Neural progenitor cell (in vitro differentiated cells): ENCODE data around the gene SPG11. TPM values are rescaled to one million over a fixed set of nuclear protein-coding genes. Genes with fewer than 3 reads are reported as not detected.

ENCODE experiments used
- DNase-seq: peaks from one replicate; pipeline ENCODE4 v3.0.0-alpha.2; 2016; ENCODE audit warnings: low spot score
- H2AFZ ChIP-seq: fragments of 200-600 bp; sonication (generic); replicated peaks from 2 replicates; pipeline ENCODE4 v1.6.1; 2016; ENCODE audit warnings: antibody characterized with exemption
- H3F3A ChIP-seq: fragments of 200-600 bp; sonication (generic); 2 replicates; pipeline ENCODE4 v1.6.1; 2016; ENCODE audit warnings: antibody characterized with exemption, low read depth
- H3K27ac ChIP-seq: fragments of 200-600 bp; sonication (generic); 2 replicates; pipeline ENCODE4 v1.5.1; 2016; ENCODE audit warnings: mild to moderate bottlenecking
- H3K27me3 ChIP-seq: fragments of 200-600 bp; sonication (generic); 2 replicates; pipeline ENCODE4 v1.6.1; 2016; ENCODE audit warnings: mild to moderate bottlenecking, moderate library complexity
- H3K36me3 ChIP-seq: fragments of 200-600 bp; sonication (generic); 2 replicates; pipeline ENCODE4 v1.5.1; 2016
- H3K4me1 ChIP-seq: fragments of 200-600 bp; sonication (generic); 2 replicates; pipeline ENCODE4 v1.6.1; 2016; ENCODE audit warnings: mixed run types
- H3K4me2 ChIP-seq: fragments of 200-600 bp; sonication (generic); 2 replicates; pipeline ENCODE4 v1.6.1; 2016
- H3K4me3 ChIP-seq: fragments of 200-600 bp; sonication (generic); 2 replicates; pipeline ENCODE4 v1.5.1; 2016
- H3K79me2 ChIP-seq: fragments of 200-600 bp; sonication (generic); 2 replicates; pipeline ENCODE4 v1.6.1; 2016; ENCODE audit warnings: low read depth
- H3K9ac ChIP-seq: fragments of 200-600 bp; sonication (generic); 2 replicates; pipeline ENCODE4 v1.6.1; 2016
- H3K9me3 ChIP-seq: fragments of 200-600 bp; sonication (generic); 2 replicates; pipeline ENCODE4 v1.5.1; 2016; ENCODE audit warnings: low read depth
- H4K20me1 ChIP-seq: fragments of 200-600 bp; sonication (generic); 2 replicates; pipeline ENCODE4 v1.6.1; 2016; ENCODE audit warnings: low read depth
- H3K27ac Mint-ChIP-seq: 3 replicates; pipeline ENCODE4 v1.8.0; 2021; ENCODE audit warnings: mixed read lengths
- H3K27me3 Mint-ChIP-seq: 2 replicates; pipeline ENCODE4 v1.8.0; 2022; ENCODE audit warnings: low read depth, mild to moderate bottlenecking, inconsistent platforms, moderate library complexity, mixed read lengths; ENCODE audit not compliant: insufficient read depth
- H3K36me3 Mint-ChIP-seq: 3 replicates; pipeline ENCODE4 v1.8.0; 2021; ENCODE audit warnings: mixed read lengths
- H3K4me1 Mint-ChIP-seq: 3 replicates; pipeline ENCODE4 v1.8.0; 2021; ENCODE audit warnings: mixed read lengths
- H3K4me3 Mint-ChIP-seq: 3 replicates; pipeline ENCODE4 v1.8.0; 2021; ENCODE audit warnings: mild to moderate bottlenecking, moderate library complexity, mixed read lengths
- H3K9me3 Mint-ChIP-seq: 3 replicates; pipeline ENCODE4 v1.8.0; 2020; ENCODE audit warnings: mixed read lengths
- EZH2 ChIP-seq: fragments of 200-600 bp; sonication (generic); IDR thresholded peaks from 2 replicates; pipeline ENCODE4 v1.6.1; 2017; ENCODE audit warnings: antibody characterized with exemption, mild to moderate bottlenecking, moderate library complexity
- EZH2phosphoT487 ChIP-seq: fragments of 200-600 bp; sonication (generic); IDR thresholded peaks from 2 replicates; pipeline ENCODE4 v1.6.1; 2017; ENCODE audit warnings: antibody characterized with exemption
- total RNA-seq: library from RNA; depleted of rRNA; stranded (reverse); fragments of >200 nt; gene quantifications from 2 replicates; pipeline ENCODE4 v1.2.3, GENCODE V29; 2015; ENCODE audit warnings: low replicate concordance
- TF ChIP-seq, protein P1 (sequence below): fragments of 200-600 bp; sonication (generic); IDR thresholded peaks from 2 replicates; pipeline ENCODE4 v1.5.1; 2017; ENCODE audit warnings: antibody characterized with exemption, mild to moderate bottlenecking

Gene SPG11
- total RNA-seq, 1 donor from 2014 or later: 65.9 TPM

DNA sequence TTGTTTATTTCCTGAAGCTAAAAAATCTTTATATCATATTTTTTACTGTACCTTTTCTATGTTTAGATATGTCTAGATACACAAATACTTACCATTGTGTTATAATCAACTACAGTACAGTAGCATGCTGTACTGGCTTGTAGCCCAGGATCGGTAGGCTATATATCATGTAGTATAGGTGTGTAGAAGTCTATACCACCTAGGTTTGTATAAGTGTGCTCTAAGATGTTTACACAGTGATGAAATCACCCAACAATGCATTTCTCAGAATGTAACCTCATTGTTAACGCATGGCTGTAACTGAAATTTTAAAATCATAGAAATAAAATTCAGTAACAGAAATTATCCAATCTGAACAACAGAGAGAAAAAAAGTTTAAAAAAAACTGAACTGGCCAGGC, 83.4 kb downstream of the SPG11 start:
- Mint-ChIP-seq H3K9me3 (no peaks in the 10 kb centered on the region), H3K4me1 (no peaks in the 10 kb centered on the region), H3K4me3 (no peak overlapping the region), H3K27ac (no peak overlapping the region), H3K36me3 (peaks cover 25% of the 10 kb centered on the region), H3K27me3 (no peaks in the 10 kb centered on the region)
- Histone ChIP-seq H3K9me3 (no peaks in the 10 kb centered on the region), H2AFZ (no peak overlapping the region), H3K4me1 (no peaks in the 10 kb centered on the region), H3K79me2 (no peaks in the 10 kb centered on the region), H3K36me3 (no peaks in the 10 kb centered on the region), H3K4me3 (no peak overlapping the region), H3F3A (no peaks in the 10 kb centered on the region), H3K27ac (no peak overlapping the region), H4K20me1 (no peaks in the 10 kb centered on the region), H3K9ac (no peak overlapping the region), H3K27me3 (no peaks in the 10 kb centered on the region), H3K4me2 (no peak overlapping the region)
- TF ChIP-seq EZH2phosphoT487 (no peak), EZH2 (no peak)
- TF ChIP-seq, protein P1, sequence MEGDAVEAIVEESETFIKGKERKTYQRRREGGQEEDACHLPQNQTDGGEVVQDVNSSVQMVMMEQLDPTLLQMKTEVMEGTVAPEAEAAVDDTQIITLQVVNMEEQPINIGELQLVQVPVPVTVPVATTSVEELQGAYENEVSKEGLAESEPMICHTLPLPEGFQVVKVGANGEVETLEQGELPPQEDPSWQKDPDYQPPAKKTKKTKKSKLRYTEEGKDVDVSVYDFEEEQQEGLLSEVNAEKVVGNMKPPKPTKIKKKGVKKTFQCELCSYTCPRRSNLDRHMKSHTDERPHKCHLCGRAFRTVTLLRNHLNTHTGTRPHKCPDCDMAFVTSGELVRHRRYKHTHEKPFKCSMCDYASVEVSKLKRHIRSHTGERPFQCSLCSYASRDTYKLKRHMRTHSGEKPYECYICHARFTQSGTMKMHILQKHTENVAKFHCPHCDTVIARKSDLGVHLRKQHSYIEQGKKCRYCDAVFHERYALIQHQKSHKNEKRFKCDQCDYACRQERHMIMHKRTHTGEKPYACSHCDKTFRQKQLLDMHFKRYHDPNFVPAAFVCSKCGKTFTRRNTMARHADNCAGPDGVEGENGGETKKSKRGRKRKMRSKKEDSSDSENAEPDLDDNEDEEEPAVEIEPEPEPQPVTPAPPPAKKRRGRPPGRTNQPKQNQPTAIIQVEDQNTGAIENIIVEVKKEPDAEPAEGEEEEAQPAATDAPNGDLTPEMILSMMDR: no peak
- DNase-seq: no peak

DNA sequence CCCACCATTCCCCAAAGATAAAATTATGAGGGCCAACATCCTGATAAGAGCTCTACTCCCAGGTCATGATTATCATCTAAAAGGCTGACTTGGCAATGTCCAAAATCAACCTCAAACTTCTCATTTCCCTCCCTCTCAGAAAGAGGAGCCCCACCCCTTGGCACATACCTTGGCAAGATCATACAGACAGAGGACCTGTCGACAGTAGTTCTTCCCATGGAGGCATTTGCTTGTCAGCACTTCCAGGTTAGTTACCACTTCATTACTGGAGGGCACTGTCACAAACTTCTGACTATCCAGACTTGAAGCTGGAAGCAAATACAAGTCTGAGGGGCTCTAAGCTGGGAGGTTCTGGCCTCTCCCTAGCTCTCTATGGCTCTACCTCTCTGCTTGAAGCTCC, 88.7 kb downstream of the SPG11 start:
- Mint-ChIP-seq H3K9me3 (no peaks in the 10 kb centered on the region), H3K4me1 (no peaks in the 10 kb centered on the region), H3K36me3 (peaks cover 15% of the 10 kb centered on the region), H3K4me3 (no peak overlapping the region), H3K27me3 (no peaks in the 10 kb centered on the region), H3K27ac (no peak overlapping the region)
- H3K27me3 ChIP-seq: no peaks in the 10 kb centered on the region
- no peaks in the 10 kb centered on the region for H3K36me3 ChIP-seq
- H3K79me2 ChIP-seq: no peaks in the 10 kb centered on the region
- TF ChIP-seq EZH2 (no peak), EZH2phosphoT487 (no peak)
- TF ChIP-seq, protein P1: no peak
- H3K9me3 ChIP-seq: no peaks in the 10 kb centered on the region
- no peak overlapping the region for H3K4me3 ChIP-seq
- no peaks in the 10 kb centered on the region for H3F3A ChIP-seq
- no peak overlapping the region for H3K27ac ChIP-seq
- DNase-seq: no peak
- no peaks in the 10 kb centered on the region for H4K20me1 ChIP-seq
- no peak overlapping the region for H2AFZ ChIP-seq
- H3K9ac ChIP-seq: no peak overlapping the region
- no peak overlapping the region for H3K4me2 ChIP-seq
- no peaks in the 10 kb centered on the region for H3K4me1 ChIP-seq

DNA sequence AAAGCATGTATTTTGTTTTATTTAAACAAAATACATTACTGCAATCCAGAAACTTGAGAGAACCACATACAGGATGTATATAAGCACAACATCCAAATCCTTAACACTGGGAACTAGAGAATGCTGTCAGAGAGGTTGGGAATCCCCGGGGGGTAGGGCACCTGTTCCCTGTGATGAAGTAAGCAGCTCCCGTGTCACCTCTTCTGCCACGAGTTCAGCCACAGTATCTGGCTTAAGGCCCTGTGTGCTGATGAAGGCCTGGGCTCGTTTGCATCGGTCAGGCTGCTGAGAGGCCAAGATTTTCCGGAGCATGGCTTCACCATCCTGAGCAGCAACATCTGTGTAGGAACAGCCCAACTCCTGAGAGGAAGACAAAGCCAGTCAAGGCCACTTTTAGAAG, 90.1 kb downstream of the SPG11 start:
- DNase-seq: no peak
- Mint-ChIP-seq H3K27me3 (no peaks in the 10 kb centered on the region), H3K4me1 (no peaks in the 10 kb centered on the region), H3K9me3 (no peaks in the 10 kb centered on the region), H3K36me3 (peaks cover 15% of the 10 kb centered on the region), H3K4me3 (no peak overlapping the region), H3K27ac (no peak overlapping the region)
- H3K79me2 ChIP-seq: no peaks in the 10 kb centered on the region
- no peak overlapping the region for H2AFZ ChIP-seq
- H3F3A ChIP-seq: no peaks in the 10 kb centered on the region
- H3K4me2 ChIP-seq: no peak overlapping the region
- no peaks in the 10 kb centered on the region for H3K27me3 ChIP-seq
- no peak for TF ChIP-seq EZH2phosphoT487
- TF ChIP-seq, protein P1: no peak
- TF ChIP-seq EZH2: no peak
- H3K36me3 ChIP-seq: no peaks in the 10 kb centered on the region
- H4K20me1 ChIP-seq: no peaks in the 10 kb centered on the region
- no peak overlapping the region for H3K9ac ChIP-seq
- no peak overlapping the region for H3K27ac ChIP-seq
- no peaks in the 10 kb centered on the region for H3K4me1 ChIP-seq
- H3K4me3 ChIP-seq: no peak overlapping the region
- H3K9me3 ChIP-seq: no peaks in the 10 kb centered on the region

DNA sequence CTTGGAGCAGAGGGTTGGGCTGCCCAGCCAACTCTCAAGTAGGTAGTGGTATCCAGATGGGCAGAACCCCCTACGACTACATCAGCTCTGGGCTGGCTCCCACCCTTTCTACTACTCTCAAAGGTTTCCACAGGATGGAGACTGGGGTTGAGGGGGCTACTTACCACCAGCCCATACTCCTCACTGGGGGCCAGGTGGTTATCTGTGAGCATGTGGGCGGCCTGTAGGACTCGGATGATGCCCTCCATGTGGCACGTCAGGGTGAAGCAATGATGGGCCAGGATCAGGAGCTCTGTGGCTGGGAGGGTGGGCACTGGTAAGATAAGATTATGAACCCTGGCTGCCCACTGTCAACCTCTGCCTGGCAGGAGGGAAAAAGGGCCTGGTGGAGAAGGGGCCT, 93.1 kb downstream of the SPG11 start:
- Histone ChIP-seq H3K27me3 (no peaks in the 10 kb centered on the region), H3K79me2 (no peaks in the 10 kb centered on the region), H3K36me3 (peaks cover 4% of the 10 kb centered on the region), H3K4me2 (no peak overlapping the region), H3K9me3 (no peaks in the 10 kb centered on the region), H4K20me1 (no peaks in the 10 kb centered on the region), H2AFZ (no peak overlapping the region), H3K4me3 (no peak overlapping the region), H3K9ac (no peak overlapping the region), H3K27ac (no peak overlapping the region), H3K4me1 (no peaks in the 10 kb centered on the region), H3F3A (no peaks in the 10 kb centered on the region)
- no peak for DNase-seq
- H3K4me3 Mint-ChIP-seq: no peak overlapping the region
- TF ChIP-seq EZH2phosphoT487 (no peak), EZH2 (no peak)
- TF ChIP-seq, protein P1: no peak
- no peaks in the 10 kb centered on the region for H3K4me1 Mint-ChIP-seq
- H3K27ac Mint-ChIP-seq: no peak overlapping the region
- peaks cover 10% of the 10 kb centered on the region for H3K9me3 Mint-ChIP-seq
- no peaks in the 10 kb centered on the region for H3K27me3 Mint-ChIP-seq
- peaks cover 35% of the 10 kb centered on the region for H3K36me3 Mint-ChIP-seq
